Esophagus squamous epithelium (tissue), 5 donors: Measurements from ENCODE around the gene PTGDR. TPM values are rescaled to one million over a fixed set of nuclear protein-coding genes. Genes with fewer than 3 reads are reported as not detected.

Source experiments
- DNase-seq: peaks from one replicate; lab custom pipeline; 2025; lab: John Stamatoyannopoulos, UW
- H3K27ac ChIP-seq, 4 donors: fragments of 200-600 bp; sonication (generic); one replicate each; pipeline ENCODE4 v1.5.1; 2016 to 2019; ENCODE audit warnings: mild to moderate bottlenecking in 1 of 4
- H3K27me3 ChIP-seq, 4 donors: fragments of 200-600 bp; sonication (generic); 1 replicate in 3 of 4; 2 replicates in 1 of 4; pipeline versions ENCODE4 v1.5.1 to v1.6.0; 2017 to 2021; ENCODE audit warnings: antibody characterized with exemption in 1 of 4
- H3K36me3 ChIP-seq, 3 donors: fragments of 200-600 bp; sonication (generic); one replicate each; pipeline ENCODE4 v1.5.1; 2016 to 2019
- H3K4me1 ChIP-seq, 3 donors: fragments of 200-600 bp; sonication (generic); one replicate each; pipeline ENCODE4 v1.5.1; 2017 to 2019
- H3K4me3 ChIP-seq, 4 donors: fragments of 200-600 bp; sonication (generic); 1 replicate in 3 of 4; 2 replicates in 1 of 4; pipeline ENCODE4 v1.5.1; 2016 to 2019; ENCODE audit warnings: mild to moderate bottlenecking in 2 of 4, moderate library complexity in 1 of 4
- H3K9me3 ChIP-seq, 3 donors: fragments of 200-600 bp; sonication (generic); one replicate each; pipeline ENCODE4 v1.5.1; 2016 to 2019
- POLR2A ChIP-seq, 4 donors: fragments of 450-650 bp; IDR thresholded peaks; one replicate each; pipeline ENCODE4 v1.6.1; 2017; ENCODE audit warnings: antibody characterized with exemption in 4 of 4, mild to moderate bottlenecking in 4 of 4, moderate library complexity in 3 of 4
- WGBS, 2 donors: methylation state at CpG; one replicate each; pipeline ENCODE4 v1.1.5; 2018; 5-methylcytosine and 5-hydroxymethylcytosine counted together
- intact Hi-C: fragments of 100-400 bp; cut with DNase I; formaldehyde crosslinking; loops from one replicate; pipeline ENCODE4 v1.15.0; 2022
- total RNA-seq, 4 donors: library from RNA; depleted of rRNA; stranded (reverse); fragments of >200 nt; gene quantifications; one replicate each; pipeline ENCODE4 v1.1.0, GENCODE V29; 2016
- TF ChIP-seq, protein P1 (sequence below), 6 experiments: fragments of 450-650 bp in 4 of 6; fragments of 200-600 bp in 2 of 6; sonication (generic) in 2 of 6; IDR thresholded peaks; one replicate each; pipeline ENCODE4 v1.5.1; 2016 to 2019; ENCODE audit warnings: antibody characterized with exemption in 6 of 6, mild to moderate bottlenecking in 4 of 6, moderate library complexity in 4 of 6
- donor health status: DM: yes; HTN: yes; CAD: no.

The PTGDR gene
- total RNA-seq, 4 donors from 2014 or later = 0.57 TPM; not detected in 3

DNA sequence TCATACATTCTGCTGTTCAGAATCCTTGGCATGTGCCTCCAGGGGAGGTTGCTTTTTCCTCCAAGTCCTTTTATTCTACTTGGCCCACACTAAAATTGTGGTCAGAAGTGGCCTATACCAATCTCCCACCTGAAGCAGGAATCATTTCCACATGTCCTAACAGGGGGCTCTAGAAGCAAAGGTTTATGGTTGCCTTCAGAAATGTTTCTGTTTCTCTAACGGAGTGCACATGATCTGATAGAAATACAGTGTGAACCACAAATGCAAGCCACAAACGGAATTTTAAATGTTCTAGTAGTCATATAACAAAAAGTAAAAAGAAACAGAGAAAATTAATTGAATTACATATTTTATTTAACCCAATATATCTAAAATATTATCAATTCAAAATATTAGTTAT is 50.6 kb downstream of the PTGDR start:
- intact Hi-C loops = no loop called here
- H3K4me1 ChIP-seq = peaks cover 13 to 26% (median 20%) of the 10 kb centered on the region in 3 donors
- peaks cover 0 to 50% (median 4%) of the 10 kb centered on the region in 4 donors for H3K27me3 ChIP-seq
- DNase-seq = no peak
- peaks cover 0 to 17% (median 3%) of the 10 kb centered on the region in 3 donors for H3K9me3 ChIP-seq
- peak overlapping the region in 1 of 4 donors; percentile 18 for H3K27ac ChIP-seq
- WGBS, 2 donors = 51 to 56% methylated on average over 2 of the region's 2 CpGs
- TF ChIP-seq POLR2A (IDR thresholded peaks at IDR 0.05) = no peak
- TF ChIP-seq, protein P1, sequence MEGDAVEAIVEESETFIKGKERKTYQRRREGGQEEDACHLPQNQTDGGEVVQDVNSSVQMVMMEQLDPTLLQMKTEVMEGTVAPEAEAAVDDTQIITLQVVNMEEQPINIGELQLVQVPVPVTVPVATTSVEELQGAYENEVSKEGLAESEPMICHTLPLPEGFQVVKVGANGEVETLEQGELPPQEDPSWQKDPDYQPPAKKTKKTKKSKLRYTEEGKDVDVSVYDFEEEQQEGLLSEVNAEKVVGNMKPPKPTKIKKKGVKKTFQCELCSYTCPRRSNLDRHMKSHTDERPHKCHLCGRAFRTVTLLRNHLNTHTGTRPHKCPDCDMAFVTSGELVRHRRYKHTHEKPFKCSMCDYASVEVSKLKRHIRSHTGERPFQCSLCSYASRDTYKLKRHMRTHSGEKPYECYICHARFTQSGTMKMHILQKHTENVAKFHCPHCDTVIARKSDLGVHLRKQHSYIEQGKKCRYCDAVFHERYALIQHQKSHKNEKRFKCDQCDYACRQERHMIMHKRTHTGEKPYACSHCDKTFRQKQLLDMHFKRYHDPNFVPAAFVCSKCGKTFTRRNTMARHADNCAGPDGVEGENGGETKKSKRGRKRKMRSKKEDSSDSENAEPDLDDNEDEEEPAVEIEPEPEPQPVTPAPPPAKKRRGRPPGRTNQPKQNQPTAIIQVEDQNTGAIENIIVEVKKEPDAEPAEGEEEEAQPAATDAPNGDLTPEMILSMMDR (IDR thresholded peaks at IDR 0.05) = no peak
- H3K4me3 ChIP-seq = no peak overlapping the region
- H3K36me3 ChIP-seq = no peaks in the 10 kb centered on the region

DNA sequence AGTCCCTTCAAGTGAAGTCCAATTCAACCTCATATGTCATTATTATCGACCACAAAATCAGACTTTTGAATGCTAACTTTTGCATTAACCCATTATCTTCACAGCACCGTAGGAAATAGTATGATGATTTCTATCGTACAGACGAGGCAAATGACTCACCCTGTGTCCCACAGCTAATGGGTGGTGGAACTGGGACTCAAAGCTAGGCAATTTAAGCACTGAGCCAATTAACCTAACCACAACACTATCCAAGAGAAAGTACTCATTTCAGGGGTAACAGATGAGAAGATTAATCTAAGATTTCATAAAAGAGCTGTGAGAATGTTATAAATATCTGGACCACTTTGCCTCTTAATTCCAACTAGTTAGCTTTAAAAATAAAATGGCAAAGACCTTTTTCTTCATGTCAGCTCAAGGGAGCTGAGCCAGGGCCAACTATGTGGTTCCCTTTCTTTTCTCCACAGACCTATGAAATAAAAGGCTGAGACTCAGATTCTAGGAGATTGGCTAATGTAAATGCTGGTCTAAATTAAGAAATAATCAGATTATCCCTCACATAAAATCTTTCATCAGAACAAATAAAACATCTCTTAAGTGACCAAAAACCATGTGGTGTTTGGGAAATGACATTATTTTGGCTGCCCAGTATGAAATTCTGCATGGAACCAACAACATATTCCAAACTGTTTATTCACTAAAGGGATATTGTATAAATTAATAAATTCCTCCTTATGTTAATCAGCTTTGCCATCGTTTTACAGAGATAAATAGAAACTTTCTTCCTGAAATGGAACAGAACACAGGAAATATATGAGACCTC is 51.5 kb downstream of the PTGDR start:
- peaks cover 6 to 16% (median 11%) of the 10 kb centered on the region in 3 donors for H3K4me1 ChIP-seq
- H3K9me3 ChIP-seq = peaks cover 0 to 22% (median 3%) of the 10 kb centered on the region in 3 donors
- peak overlapping the region in 1 of 4 donors; percentile 18 for H3K27ac ChIP-seq
- 39 to 51% methylated on average over 5 of the region's 5 CpGs for WGBS, 2 donors
- no peak for DNase-seq
- intact Hi-C loops = no loop called here
- H3K27me3 ChIP-seq = peaks cover 0 to 40% (median 3%) of the 10 kb centered on the region in 4 donors
- no peak overlapping the region for H3K4me3 ChIP-seq
- H3K36me3 ChIP-seq = no peaks in the 10 kb centered on the region
- TF ChIP-seq POLR2A (IDR thresholded peaks at IDR 0.05) = no peak
- TF ChIP-seq, protein P1 (IDR thresholded peaks at IDR 0.05) = no peak

- no peak overlapping the region for H3K27ac ChIP-seq
- intact Hi-C loops = no loop called here
- peaks cover 0 to 31% (median 0%) of the 10 kb centered on the region in 4 donors for H3K27me3 ChIP-seq
- peaks cover 0 to 22% (median 3%) of the 10 kb centered on the region in 3 donors for H3K9me3 ChIP-seq
- peaks cover 3 to 7% (median 4%) of the 10 kb centered on the region in 3 donors for H3K4me1 ChIP-seq
- WGBS, 2 donors = 74 to 76% methylated on average over 3 of the region's 3 CpGs
- H3K36me3 ChIP-seq = no peaks in the 10 kb centered on the region
- TF ChIP-seq, protein P1 (IDR thresholded peaks at IDR 0.05) = no peak
- no peak for TF ChIP-seq POLR2A (IDR thresholded peaks at IDR 0.05)
- no peak for DNase-seq
- no peak overlapping the region for H3K4me3 ChIP-seq
Measured at GRCh38 chr14:52319919-52320318, 52.4 kb downstream of the PTGDR start.

GRCh38 chr14:52325126-52325525 is 57.6 kb downstream of the PTGDR start:
- TF ChIP-seq, protein P1 (IDR thresholded peaks at IDR 0.05) = no peak
- TF ChIP-seq POLR2A (IDR thresholded peaks at IDR 0.05) = no peak
- H3K4me1 ChIP-seq = peaks cover 0 to 15% (median 6%) of the 10 kb centered on the region in 3 donors
- no peak for DNase-seq
- H3K4me3 ChIP-seq = no peak overlapping the region
- no peaks in the 10 kb centered on the region for H3K36me3 ChIP-seq
- WGBS, 2 donors = 33 to 53% methylated on average over 3 of the region's 3 CpGs
- intact Hi-C loops = no loop called here
- H3K27ac ChIP-seq = no peak overlapping the region
- H3K9me3 ChIP-seq = peaks cover 0 to 22% (median 3%) of the 10 kb centered on the region in 3 donors
- H3K27me3 ChIP-seq = no peaks in the 10 kb centered on the region

DNA sequence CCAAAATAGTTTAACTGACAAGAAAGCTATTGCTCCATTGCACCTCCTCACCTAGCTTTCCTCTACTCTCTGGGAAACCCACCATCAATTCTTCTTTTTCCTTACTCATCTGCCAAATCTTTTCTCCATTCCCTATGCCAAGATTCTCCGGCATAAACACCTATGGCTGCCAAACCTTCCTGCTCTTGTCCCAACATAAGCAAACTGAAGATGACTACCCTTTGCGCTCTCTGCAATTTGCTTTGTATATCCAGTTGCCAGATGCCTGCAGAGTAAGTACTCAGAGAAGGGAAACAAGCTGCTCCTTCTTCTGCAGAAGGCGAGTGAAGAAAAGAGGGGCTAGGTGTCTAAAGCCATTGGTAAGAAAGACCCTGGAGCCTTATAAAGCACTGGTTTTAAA is 58.1 kb downstream of the PTGDR start:
- Histone ChIP-seq H3K36me3 (no peaks in the 10 kb centered on the region), H3K27me3 (no peaks in the 10 kb centered on the region), H3K9me3 (peaks cover 0 to 22% (median 3%) of the 10 kb centered on the region in 3 donors), H3K4me3 (no peak overlapping the region), H3K4me1 (peaks cover 0 to 15% (median 6%) of the 10 kb centered on the region in 3 donors), H3K27ac (no peak overlapping the region)
- TF ChIP-seq, protein P1 (IDR thresholded peaks at IDR 0.05) = no peak
- TF ChIP-seq POLR2A (IDR thresholded peaks at IDR 0.05) = no peak
- WGBS, 2 donors = 63 to 65% methylated on average over 3 of the region's 3 CpGs
- intact Hi-C loops = no loop called here
- DNase-seq = no peak
